ENCODE results near the gene KRTAP10-11.
"Not testable (repeated sequence)": the region's sequence is repeated elsewhere in the genome, so short reads cannot be mapped to it uniquely, and the experiment has no call there.

Gene KRTAP10-11

GRCh38 chr21:44657635-44658540, 11.7 kb downstream of the KRTAP10-11 start, which contains the start of gene KRTAP12-3:
Gene KRTAP12-3 (plus strand): TSS chr21:44657932. CDS start chr21:44657980, 48 bp downstream.
- peak; percentile 68 for DNase-seq

DNA sequence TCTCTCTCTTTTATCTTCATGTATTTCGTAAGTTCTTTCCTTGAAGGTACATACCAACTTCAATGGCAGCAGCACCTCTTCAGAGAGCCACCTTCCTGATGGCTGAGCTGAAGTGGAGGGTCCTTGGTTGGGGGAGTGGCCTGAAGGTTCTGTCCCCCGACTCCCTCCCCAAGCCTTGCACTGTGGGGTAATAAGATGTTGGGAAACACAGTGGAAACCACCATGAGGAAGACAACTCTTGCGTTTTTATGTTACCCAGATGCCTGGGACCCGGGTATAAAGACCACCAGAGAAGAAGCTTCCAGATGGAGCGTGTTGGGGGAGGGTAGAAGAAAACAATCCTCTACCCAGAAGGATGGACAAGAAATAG, 12.3 kb downstream of the KRTAP10-11 start:
- H3K4me3 Mint-ChIP-seq: no peak overlapping the region
- H3K36me3 Mint-ChIP-seq: peaks cover 65% of the 10 kb centered on the region
- H3K4me1 Mint-ChIP-seq: peaks cover 64% of the 10 kb centered on the region
- H3K27me3 Mint-ChIP-seq: peaks cover 6% of the 10 kb centered on the region
- no peak for DNase-seq
- peaks cover 65% of the 10 kb centered on the region for H3K9me3 Mint-ChIP-seq
- peak overlapping the region; percentile 97 for H3K27ac Mint-ChIP-seq
- CTCF ChIA-PET: interaction anchor here (1.6 kb wide), 1 partner anchor 12 kb away, joined by 4 read pairs; the partner anchor contains the start of gene KRTAP10-11

More at GRCh38 chr21:44657635-44658540, 11.7 kb downstream of the KRTAP10-11 start, which contains the start of gene KRTAP12-3:
- Mint-ChIP-seq H3K27me3 (peaks cover 6% of the 10 kb centered on the region), H3K36me3 (peaks cover 70% of the 10 kb centered on the region), H3K27ac (peak within 1 kb of the TSS; percentile 97), H3K4me1 (peaks cover 65% of the 10 kb centered on the region), H3K9me3 (peaks cover 70% of the 10 kb centered on the region), H3K4me3 (peak within 1 kb of the TSS; percentile 36)
- CTCF ChIA-PET: interaction anchor here (0.6 to 1.6 kb wide), 2 partner anchors 11 to 39 kb away, joined by 3 to 4 read pairs; partner anchors contain the start of gene KRTAP10-11

GRCh38 chr21:44658913-44659595, 12.8 kb downstream of the KRTAP10-11 start:
- H3K27me3 Mint-ChIP-seq: peaks cover 6% of the 10 kb centered on the region
- peak overlapping the region; percentile 97 for H3K27ac Mint-ChIP-seq
- peaks cover 60% of the 10 kb centered on the region for H3K36me3 Mint-ChIP-seq
- H3K4me3 Mint-ChIP-seq: no peak overlapping the region
- CTCF ChIA-PET: no interaction called here
- peak; percentile 45 for DNase-seq
- H3K4me1 Mint-ChIP-seq: peaks cover 58% of the 10 kb centered on the region
- H3K9me3 Mint-ChIP-seq: peaks cover 60% of the 10 kb centered on the region

- H3K27ac Mint-ChIP-seq, DNase-seq, H3K4me3 Mint-ChIP-seq, CTCF ChIA-PET: not testable (repeated sequence)
- Mint-ChIP-seq H3K36me3 (peaks cover 42% of the 10 kb centered on the region), H3K4me1 (peaks cover 38% of the 10 kb centered on the region), H3K27me3 (peaks cover 16% of the 10 kb centered on the region), H3K9me3 (peaks cover 49% of the 10 kb centered on the region)
Observed at GRCh38 chr21:44661567-44661966, 15.4 kb downstream of the KRTAP10-11 start.

DNA sequence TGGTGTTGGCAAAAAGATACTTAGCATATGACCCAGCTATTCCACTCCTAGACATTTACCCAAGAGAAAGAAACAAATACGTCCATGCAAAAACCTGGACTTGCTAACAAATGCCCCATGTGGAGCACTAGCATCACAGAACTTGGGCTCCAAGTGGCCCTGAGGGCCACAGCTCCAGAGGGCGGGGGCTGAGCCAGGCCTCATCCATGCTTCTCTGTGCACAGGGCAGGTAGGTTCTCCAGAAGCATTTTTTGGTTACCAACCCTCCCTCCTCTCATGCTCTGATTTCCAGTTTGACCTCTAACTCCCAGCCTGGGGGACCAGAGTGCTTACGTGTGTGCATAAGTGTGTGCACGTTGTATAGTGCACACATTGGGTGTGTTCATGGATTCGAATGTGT, 18.5 kb downstream of the KRTAP10-11 start:
- peaks cover 7% of the 10 kb centered on the region for H3K4me1 Mint-ChIP-seq
- CTCF ChIA-PET: interaction anchor here (1.0 kb wide), 1 partner anchor 46 kb away, joined by 3 read pairs; no protein-coding TSS in a partner anchor
- H3K27ac Mint-ChIP-seq: no peak overlapping the region
- no peak for DNase-seq
- peaks cover 14% of the 10 kb centered on the region for H3K36me3 Mint-ChIP-seq
- no peak overlapping the region for H3K4me3 Mint-ChIP-seq
- H3K9me3 Mint-ChIP-seq: peaks cover 28% of the 10 kb centered on the region
- H3K27me3 Mint-ChIP-seq: peaks cover 31% of the 10 kb centered on the region

- Mint-ChIP-seq H3K36me3 (peaks cover 7% of the 10 kb centered on the region), H3K4me1 (no peaks in the 10 kb centered on the region), H3K27ac (no peak within 1 kb of the TSS), H3K4me3 (no peak within 1 kb of the TSS), H3K9me3 (peaks cover 38% of the 10 kb centered on the region), H3K27me3 (peaks cover 37% of the 10 kb centered on the region)
- no peak for DNase-seq
- CTCF ChIA-PET: no interaction called here
Observed at GRCh38 chr21:44666401-44667320, 20.4 kb downstream of the KRTAP10-11 start, which contains the start of gene KRTAP12-2. Gene KRTAP12-2 (minus strand): TSS chr21:44666927. CDS start chr21:44666886, 41 bp downstream.

GRCh38 chr21:44667612-44668011, 21.4 kb downstream of the KRTAP10-11 start:
- Mint-ChIP-seq H3K4me1 (no peaks in the 10 kb centered on the region), H3K27me3 (peaks cover 35% of the 10 kb centered on the region), H3K36me3 (peaks cover 3% of the 10 kb centered on the region), H3K9me3 (peaks cover 34% of the 10 kb centered on the region), H3K4me3 (no peak overlapping the region), H3K27ac (no peak overlapping the region)
- CTCF ChIA-PET: no interaction called here
- DNase-seq: no peak

GRCh38 chr21:44670642-44671432, 24.6 kb downstream of the KRTAP10-11 start:
- Mint-ChIP-seq H3K9me3 (peaks cover 39% of the 10 kb centered on the region), H3K27ac (no peak overlapping the region)

GRCh38 chr21:44671911-44672310, 25.7 kb downstream of the KRTAP10-11 start:
- no peak overlapping the region for H3K27ac Mint-ChIP-seq
- H3K4me1 Mint-ChIP-seq: no peaks in the 10 kb centered on the region
- peaks cover 3% of the 10 kb centered on the region for H3K36me3 Mint-ChIP-seq
- H3K27me3 Mint-ChIP-seq: peaks cover 39% of the 10 kb centered on the region
- DNase-seq: no peak
- CTCF ChIA-PET: no interaction called here
- H3K9me3 Mint-ChIP-seq: peaks cover 39% of the 10 kb centered on the region
- H3K4me3 Mint-ChIP-seq: no peak overlapping the region

More at GRCh38 chr21:44670642-44671432, 24.6 kb downstream of the KRTAP10-11 start:
- H3K36me3 Mint-ChIP-seq: peaks cover 3% of the 10 kb centered on the region
- DNase-seq: no peak
- CTCF ChIA-PET: no interaction called here
- peaks cover 41% of the 10 kb centered on the region for H3K27me3 Mint-ChIP-seq
- H3K4me3 Mint-ChIP-seq: no peak overlapping the region
- H3K4me1 Mint-ChIP-seq: no peaks in the 10 kb centered on the region

DNA sequence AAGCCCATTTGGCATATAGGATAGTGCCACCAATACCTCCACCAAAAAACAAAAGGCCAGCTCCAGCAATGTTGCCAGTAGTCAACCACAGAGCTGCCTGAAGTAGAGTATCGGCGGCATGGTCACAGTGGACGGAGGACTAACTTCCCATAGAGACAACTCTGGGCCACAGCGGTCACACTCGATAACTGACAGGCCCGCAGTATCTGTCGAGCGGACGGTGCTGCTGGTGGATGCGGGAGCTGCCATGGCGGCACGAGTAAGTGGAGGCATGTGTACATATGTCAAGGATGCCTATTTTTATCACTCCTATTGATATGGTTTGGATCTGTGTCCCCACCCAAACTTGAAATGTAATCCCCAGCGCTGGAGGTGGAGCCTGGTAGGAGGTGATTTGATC, 31.7 kb downstream of the KRTAP10-11 start:
- CTCF ChIA-PET: no interaction called here
- Mint-ChIP-seq H3K27ac (no peak overlapping the region), H3K9me3 (peaks cover 10% of the 10 kb centered on the region), H3K4me3 (no peak overlapping the region), H3K4me1 (no peaks in the 10 kb centered on the region), H3K36me3 (no peaks in the 10 kb centered on the region), H3K27me3 (peaks cover 33% of the 10 kb centered on the region)
- DNase-seq: no peak

DNA sequence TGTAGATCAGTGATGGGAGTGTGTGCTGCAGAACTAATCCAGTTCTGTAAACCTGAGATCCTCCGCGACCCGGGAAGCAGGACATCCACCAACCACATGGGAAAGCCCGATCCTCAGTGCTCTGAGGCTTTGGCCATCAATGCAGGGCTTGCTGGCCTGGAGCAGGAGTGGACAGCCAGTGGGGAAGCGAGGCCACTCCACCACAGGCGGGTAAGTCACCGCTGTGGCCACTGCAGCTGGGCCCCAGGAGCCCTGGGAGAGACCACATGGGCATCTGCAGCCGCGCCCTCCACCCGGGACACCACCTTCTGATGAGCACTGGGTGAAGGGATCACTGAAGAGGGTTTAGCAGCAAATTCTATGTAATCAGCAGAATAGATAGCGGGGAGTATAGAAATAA, 34.9 kb downstream of the KRTAP10-11 start:
- no peaks in the 10 kb centered on the region for H3K9me3 Mint-ChIP-seq
- H3K36me3 Mint-ChIP-seq: no peaks in the 10 kb centered on the region
- peaks cover 25% of the 10 kb centered on the region for H3K27me3 Mint-ChIP-seq
- H3K4me1 Mint-ChIP-seq: peaks cover 3% of the 10 kb centered on the region
- no peak for DNase-seq
- H3K27ac Mint-ChIP-seq: no peak overlapping the region
- CTCF ChIA-PET: no interaction called here
- H3K4me3 Mint-ChIP-seq: no peak overlapping the region

GRCh38 chr21:44681861-44682579, 35.8 kb downstream of the KRTAP10-11 start, which contains the start of gene KRTAP12-1:
Gene KRTAP12-1 (minus strand): TSS chr21:44682163. CDS start chr21:44682123, 40 bp downstream.
- Mint-ChIP-seq H3K27me3 (peaks cover 24% of the 10 kb centered on the region), H3K4me1 (peaks cover 7% of the 10 kb centered on the region), H3K27ac (no peak within 1 kb of the TSS), H3K9me3 (no peaks in the 10 kb centered on the region), H3K4me3 (no peak within 1 kb of the TSS), H3K36me3 (no peaks in the 10 kb centered on the region)
- CTCF ChIA-PET: no interaction called here
- DNase-seq: no peak

All from activated naive CD4-positive, alpha-beta T cell treated with anti-CD3 and anti-CD28 coated beads, Interleukin-2, amount 10 ng/mL, durations not matched to agents 7 days and 5 days (primary cell).